ENCODE measurements around the gene SLC6A5.

- TF ChIP-seq CTCF (IDR thresholded peaks at IDR 0.05) (no peak), POLR2A (IDR thresholded peaks at IDR 0.05) (no peak)
These were observed 9.0 kb upstream of the SLC6A5 start for GRCh38 chr11:20590381-20590780.
